ENCODE results near the gene HSF4.

DNA sequence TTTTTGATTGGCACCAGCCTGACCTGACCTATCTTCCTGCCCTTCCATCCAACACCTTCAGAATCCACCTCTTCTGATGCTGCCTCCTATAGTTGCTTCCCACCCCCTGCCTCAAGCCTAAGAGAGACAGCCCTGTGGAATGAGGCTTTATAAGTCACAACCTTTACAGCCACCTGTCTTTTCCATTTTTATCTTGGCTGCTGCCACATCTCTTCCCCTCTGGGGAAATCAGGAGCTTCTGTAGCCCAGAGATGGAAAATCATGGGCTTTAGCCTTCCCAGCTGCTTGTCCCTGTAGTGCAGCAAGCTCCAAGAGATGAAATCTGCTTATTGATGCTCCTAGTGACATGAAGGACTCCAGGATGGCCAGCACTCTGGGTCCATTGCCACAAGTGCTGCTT lies 36.1 kb upstream of the HSF4 start:
- no peak for TF ChIP-seq POLR2A (IDR thresholded peaks at IDR 0.05)
- TF ChIP-seq, protein P1, sequence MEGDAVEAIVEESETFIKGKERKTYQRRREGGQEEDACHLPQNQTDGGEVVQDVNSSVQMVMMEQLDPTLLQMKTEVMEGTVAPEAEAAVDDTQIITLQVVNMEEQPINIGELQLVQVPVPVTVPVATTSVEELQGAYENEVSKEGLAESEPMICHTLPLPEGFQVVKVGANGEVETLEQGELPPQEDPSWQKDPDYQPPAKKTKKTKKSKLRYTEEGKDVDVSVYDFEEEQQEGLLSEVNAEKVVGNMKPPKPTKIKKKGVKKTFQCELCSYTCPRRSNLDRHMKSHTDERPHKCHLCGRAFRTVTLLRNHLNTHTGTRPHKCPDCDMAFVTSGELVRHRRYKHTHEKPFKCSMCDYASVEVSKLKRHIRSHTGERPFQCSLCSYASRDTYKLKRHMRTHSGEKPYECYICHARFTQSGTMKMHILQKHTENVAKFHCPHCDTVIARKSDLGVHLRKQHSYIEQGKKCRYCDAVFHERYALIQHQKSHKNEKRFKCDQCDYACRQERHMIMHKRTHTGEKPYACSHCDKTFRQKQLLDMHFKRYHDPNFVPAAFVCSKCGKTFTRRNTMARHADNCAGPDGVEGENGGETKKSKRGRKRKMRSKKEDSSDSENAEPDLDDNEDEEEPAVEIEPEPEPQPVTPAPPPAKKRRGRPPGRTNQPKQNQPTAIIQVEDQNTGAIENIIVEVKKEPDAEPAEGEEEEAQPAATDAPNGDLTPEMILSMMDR (IDR thresholded peaks at IDR 0.05), result no peak
